ENCODE data around the gene ENHO.

Gene ENHO

DNA sequence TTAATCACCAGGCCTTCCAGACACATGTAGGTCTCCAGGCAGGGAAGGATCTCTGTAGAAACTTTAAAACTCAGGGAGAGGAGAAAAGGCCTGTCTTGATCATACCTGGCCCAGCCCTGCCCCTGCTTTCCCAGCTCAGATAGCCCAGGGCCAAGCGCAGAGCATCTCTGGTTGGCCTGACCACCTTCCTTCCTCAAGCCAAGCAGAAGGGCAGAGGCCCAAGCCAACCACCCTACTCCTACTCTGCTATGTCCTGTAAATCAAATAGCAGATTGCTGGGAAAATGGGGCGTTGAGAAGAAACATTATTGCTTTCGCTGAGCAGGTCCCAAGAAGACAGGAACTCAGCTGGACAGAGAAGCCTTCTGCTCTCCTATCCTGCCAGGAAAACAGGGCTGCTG, 14.3 kb downstream of the ENHO start:
- no peak for DNase-seq (ENCODE audit: low read depth in 2 of 2, low spot score in 1 of 2)

DNA sequence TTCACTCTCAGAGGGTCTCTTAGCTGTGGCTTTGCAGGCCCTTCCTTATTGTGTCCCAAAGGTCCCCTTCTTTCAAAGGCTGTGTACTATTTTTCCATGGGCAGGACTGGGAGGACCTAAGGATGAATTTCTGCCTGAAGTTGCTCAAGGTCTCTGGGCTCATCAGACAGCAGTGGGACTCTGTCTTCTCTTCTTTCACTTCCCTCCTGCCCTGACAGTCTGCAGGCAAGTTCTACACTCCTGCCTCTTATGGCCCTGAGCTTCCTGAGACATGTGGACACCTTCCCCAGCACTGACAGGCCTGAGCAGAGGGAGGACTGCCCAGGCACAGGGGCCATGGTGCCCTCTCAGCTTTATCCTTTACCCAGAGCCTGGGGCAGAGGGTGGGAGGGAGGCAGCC, 14.8 kb downstream of the ENHO start:
- DNase-seq (ENCODE audit: low read depth in 2 of 2, low spot score in 1 of 2), result no peak

DNA sequence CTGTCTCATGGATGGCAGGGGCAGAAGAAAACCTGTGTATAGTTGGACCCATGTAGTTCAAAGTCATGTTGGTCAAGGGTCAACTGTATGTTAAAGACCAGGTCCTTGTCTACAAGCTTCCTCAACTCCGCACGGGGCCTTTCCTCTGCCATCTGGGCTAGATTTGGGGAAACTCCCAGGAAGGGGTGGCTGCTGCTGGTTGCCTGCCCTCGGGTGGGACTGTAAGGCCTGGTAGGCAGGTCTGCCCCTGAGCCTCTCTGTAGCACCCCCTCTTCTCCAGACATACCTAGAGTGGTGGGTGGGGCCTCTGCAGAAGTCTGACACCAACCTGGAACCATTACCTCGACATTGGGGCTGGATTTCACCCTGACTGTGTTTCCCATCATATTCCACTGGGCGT, 15.2 kb downstream of the ENHO start:
- DNase-seq (ENCODE audit: low read depth in 2 of 2, low spot score in 1 of 2), result no peak

GRCh38 chr9:34506623-34507022, 16.2 kb downstream of the ENHO start:
- DNase-seq (ENCODE audit: low read depth in 2 of 2, low spot score in 1 of 2), result no peak

DNA sequence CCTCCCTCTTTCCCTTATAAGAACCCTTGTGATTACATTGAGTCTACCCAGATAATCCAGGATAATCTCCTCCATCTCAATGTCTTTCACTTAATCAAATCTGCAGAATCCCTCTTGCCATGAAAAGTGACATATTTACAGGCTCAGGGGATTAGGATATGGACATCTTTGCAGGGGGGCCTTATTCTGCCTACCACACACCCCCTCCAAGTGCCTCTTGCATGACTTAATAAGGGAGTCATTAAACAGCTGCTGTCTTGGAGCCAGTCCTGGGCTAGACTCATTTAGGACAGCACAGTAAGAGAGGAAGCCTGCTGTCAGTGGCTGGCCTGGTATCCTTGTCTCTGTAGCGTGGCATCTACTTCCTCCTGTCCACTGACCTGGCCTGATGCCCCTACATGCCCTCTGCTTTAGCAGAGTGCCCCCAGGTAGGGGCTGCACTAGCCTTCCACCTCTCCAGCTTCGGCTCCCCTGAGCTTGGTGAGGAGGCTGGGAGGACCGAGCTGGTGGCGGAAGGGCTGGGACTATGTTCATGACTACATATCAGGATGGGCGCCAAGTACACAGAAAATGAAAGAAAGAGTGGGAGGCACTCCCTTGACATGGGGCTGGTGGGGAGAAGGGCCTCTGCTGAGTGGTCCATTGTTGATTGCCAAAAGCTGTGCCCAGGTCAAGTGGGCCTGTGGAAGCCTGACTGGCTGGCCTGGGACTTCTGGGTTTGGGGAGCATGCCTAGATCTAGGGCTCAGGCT, 17.2 kb downstream of the ENHO start:
- DNase-seq (ENCODE audit: low read depth in 2 of 2, low spot score in 1 of 2), result no peak

DNA sequence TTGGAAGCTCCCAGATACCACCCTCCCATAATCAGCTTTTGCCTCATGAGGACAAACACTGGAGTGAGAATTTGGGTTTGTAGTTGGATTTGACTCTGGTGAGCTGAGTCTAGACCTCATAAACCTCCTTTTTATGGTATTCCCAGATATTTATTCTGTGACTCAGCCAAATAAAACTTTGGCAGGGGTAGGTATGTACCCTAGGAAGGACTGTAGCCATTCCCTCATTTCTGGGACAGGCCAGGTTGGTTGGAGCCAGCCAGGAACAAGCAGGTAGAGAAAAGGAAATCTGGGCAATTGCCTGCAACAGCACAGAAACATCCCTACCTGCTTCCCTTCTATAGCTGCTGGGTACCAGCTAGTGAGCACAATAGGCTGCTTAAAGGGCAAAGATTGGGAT, 19.4 kb downstream of the ENHO start:
- no peak for DNase-seq (ENCODE audit: low read depth in 2 of 2, low spot score in 1 of 2)

GRCh38 chr9:34502891-34503290, 19.9 kb downstream of the ENHO start:
- no peak for DNase-seq (ENCODE audit: low read depth in 2 of 2, low spot score in 1 of 2)

GRCh38 chr9:34502471-34502870, 20.3 kb downstream of the ENHO start:
- DNase-seq (ENCODE audit: low read depth in 2 of 2, low spot score in 1 of 2), result no peak

GRCh38 chr9:34501889-34502425, 20.8 kb downstream of the ENHO start:
- no peak for DNase-seq (ENCODE audit: low read depth in 2 of 2, low spot score in 1 of 2)

GRCh38 chr9:34501372-34501771, 21.4 kb downstream of the ENHO start:
- no peak for DNase-seq (ENCODE audit: low read depth in 2 of 2, low spot score in 1 of 2)

DNA sequence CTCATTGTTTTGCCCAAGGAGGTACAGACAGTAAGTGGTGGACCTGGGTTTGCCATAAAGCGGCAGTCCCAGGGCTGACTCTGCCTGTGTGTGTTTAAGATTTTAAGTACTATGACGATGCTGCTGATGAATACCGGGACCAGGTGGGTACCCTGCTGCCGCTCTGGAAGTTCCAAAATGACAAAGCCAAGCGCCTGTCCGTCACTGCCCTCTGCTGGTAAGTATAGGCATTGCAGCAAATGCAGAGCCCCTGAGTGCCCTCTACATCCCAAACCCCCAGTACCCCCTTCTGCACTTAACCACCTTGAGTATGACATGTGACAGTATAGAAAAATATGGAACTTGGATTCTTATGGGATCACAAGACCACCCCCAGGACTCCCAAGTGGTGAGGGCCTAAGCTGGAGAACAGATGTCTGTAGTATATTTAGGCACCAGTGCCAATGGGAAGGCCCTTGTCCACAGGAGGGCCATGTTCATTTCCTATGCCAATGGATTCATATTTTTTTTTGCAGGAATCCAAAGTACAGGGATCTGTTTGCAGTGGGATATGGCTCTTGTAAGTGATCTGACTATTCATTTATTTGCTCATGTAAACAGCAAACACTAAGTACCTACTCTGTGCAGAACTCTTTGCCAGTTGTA, 22.0 kb downstream of the ENHO start:
- peak; percentile 50 to 62 for DNase-seq (ENCODE audit: low read depth in 2 of 2, low spot score in 1 of 2)

- no peak for DNase-seq (ENCODE audit: low read depth in 2 of 2, low spot score in 1 of 2)
These were observed 23.7 kb downstream of the ENHO start for GRCh38 chr9:34499076-34499475.

DNA sequence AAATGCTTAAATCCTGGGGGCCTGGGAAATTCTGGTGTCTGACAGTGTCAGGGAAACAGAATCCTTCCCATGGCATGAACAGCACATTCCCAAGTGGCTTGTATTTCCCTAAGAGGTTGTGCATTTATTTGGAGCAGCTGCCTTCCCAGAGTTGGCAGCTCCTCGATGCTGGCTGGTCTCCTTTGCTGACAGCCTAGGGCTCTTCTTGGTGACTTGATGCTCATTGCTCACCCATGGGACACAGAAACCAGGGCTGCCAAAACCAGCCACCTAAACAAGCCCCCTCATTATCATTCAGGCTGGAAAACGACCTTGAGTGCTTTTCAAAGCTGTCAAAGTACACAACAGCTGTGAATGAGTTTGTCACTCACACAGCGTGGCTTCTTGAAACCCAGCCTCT, 24.2 kb downstream of the ENHO start:
- no peak for DNase-seq (ENCODE audit: low read depth in 2 of 2, low spot score in 1 of 2)

DNA sequence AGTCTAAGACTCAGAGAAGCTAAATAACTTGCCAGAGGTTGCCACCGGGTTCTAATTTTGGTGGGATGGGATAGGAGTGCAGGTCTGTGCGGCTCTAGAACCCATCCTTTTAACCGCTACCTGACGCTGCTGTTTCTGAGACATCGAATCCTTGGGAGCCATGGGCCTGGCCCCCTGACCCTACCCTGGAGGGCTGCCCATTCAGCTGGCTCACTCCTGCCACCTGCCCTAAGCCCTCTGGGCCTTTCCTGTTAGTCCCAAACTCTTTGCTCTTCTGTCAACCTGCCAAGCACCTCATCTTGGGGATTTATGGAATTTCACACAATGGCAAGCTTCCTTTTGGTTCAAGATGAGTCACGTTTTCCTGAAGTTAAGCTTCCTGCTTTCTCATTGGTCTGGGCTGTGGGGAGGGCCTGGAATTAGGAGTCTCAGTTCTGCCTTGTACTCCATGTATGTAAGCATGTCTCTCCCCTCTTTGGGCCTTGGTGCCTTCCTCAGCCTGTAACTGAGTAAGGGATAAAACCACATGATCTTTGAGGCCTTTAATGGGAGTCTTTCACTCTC, 26.6 kb downstream of the ENHO start:
- no peak for DNase-seq (ENCODE audit: low read depth in 2 of 2, low spot score in 1 of 2)

DNA sequence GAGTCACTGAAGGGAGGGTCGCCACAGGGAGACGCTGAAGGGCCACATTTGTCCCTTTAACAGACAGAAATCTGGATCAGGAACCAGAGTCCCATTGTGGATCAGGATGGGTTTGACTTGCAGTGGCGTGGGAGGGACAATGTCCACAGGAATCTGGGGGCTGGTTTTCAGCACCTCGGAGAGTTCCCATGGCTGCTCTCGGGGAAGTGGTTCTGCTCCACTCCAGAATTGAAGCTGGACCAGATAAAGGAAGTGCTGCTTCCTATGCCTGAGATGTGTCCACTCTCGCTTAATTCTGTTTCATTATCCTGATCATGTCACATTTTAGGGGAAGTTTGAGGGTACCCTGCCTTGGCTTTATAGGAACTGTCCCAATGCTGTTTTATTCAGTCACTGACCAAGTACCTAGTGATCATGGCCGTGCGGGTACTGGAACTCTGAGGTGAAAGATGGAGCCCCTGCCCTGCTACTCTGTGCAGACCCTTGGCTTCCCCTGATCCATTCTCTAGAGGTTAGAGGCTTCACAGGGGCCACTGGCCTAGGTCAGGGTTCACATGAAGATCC, 28.7 kb downstream of the ENHO start:
- no peak for DNase-seq (ENCODE audit: low read depth in 2 of 2, low spot score in 1 of 2)

GRCh38 chr9:34492051-34492450, 30.7 kb downstream of the ENHO start:
- no peak for DNase-seq (ENCODE audit: low read depth in 2 of 2, low spot score in 1 of 2)

GRCh38 chr9:34491596-34491995, 31.2 kb downstream of the ENHO start:
- DNase-seq (ENCODE audit: low read depth in 2 of 2, low spot score in 1 of 2), result no peak

DNA sequence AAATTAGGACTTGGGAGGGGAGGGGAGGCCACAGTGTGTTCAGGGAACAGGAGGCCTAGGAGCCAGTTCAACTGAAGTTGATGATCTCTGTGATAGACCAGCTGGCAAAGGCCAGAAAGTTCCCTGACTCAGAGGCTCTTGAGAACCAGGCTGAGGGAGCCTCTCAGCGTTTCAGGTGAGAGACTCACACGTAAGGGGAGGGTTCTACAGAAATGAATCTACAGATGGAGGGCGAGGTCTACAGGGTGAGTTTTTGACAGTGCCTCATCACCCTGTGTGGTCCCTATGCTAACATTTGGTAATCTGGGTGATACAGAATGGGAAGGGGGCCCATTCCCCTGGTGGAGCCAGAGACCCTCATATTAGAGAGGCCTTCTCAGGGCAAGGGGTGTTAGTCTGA, 32.0 kb downstream of the ENHO start:
- DNase-seq (ENCODE audit: low read depth in 2 of 2, low spot score in 1 of 2), result no peak

- DNase-seq (ENCODE audit: low read depth in 2 of 2, low spot score in 1 of 2), result no peak
These were observed 32.4 kb downstream of the ENHO start for GRCh38 chr9:34490360-34490759.

- no peak for DNase-seq (ENCODE audit: low read depth in 2 of 2, low spot score in 1 of 2)
These were observed 36.2 kb downstream of the ENHO start for GRCh38 chr9:34486572-34486971.

DNA sequence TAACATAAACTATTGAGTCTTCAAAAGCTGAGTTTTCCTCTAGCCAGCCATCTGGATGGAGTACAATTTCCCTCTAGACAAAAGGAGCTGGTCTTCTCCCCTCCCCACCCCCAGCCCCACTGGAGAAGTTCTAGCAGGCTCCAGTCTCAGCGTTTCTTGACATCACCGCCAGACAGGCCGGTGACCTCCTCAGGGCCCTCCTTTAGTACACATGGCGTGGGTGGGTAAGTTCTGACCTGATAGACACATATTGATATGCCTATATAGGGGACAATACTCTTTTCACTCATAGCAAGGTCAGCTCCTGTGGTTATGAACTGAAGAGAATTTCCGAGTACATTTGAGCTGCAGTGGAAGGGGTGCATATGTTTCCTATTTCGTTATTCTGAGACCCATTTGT, 37.0 kb downstream of the ENHO start:
- no peak for DNase-seq (ENCODE audit: low read depth in 2 of 2, low spot score in 1 of 2)

DNA sequence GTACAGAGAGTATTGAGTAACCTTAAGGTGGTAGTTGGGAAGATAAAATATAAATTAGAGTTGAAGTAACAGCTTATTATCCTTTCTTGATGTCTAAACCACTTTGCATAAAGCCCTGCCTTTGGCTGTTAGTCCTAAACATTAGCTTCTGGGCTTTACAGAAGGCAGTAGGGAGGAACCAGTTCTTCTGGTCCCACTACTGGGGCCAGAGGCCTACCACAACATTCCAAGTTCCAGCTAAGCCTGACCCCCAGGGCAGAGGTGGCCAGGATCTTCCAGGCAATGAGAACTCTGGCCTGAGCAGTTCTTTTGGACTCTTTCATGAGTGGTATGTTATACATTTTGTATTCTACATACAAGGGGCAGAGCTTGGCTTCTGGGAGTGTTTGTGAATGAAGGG, 38.1 kb downstream of the ENHO start:
- DNase-seq (ENCODE audit: low read depth in 2 of 2, low spot score in 1 of 2), result no peak

Data from stimulated activated CD8-positive, alpha-beta memory T cell treated with anti-CD3 and anti-CD28 coated beads, Interleukin-4, amount 100 ng/mL, for 1 hour (primary cell).